WTC11 (cell line): Measurements from ENCODE around the gene UNC5A.

ENCODE experiments used
- FOXJ3 ChIP-seq: sonication (generic); formaldehyde crosslinking; IDR thresholded peaks from 2 replicates; pipeline ENCODE4 v1.9.0; 2021; ENCODE audit warnings: missing genetic modification reagents, mild to moderate bottlenecking, borderline replicate concordance
- GTF2I ChIP-seq: fragments of 250-450 bp; sonication (Bioruptor Pico); conservative IDR thresholded peaks from 2 replicates; pipeline ENCODE4 v1.4.0; 2021; ENCODE audit warnings: mild to moderate bottlenecking
- NR3C1 ChIP-seq: sonication (generic); formaldehyde crosslinking; conservative IDR thresholded peaks from 2 replicates; pipeline ENCODE4 v1.8.1; 2023; ENCODE audit warnings: low read depth, mild to moderate bottlenecking, missing genetic modification reagents

- TF ChIP-seq NR3C1 (CRISPR knock-in tag) (no peak), FOXJ3 (no peak), GTF2I (CRISPR knock-in tag) (no peak)
Observed at GRCh38 chr5:176779537-176779936, 30.8 kb upstream of the UNC5A start.
